Kidney glomerular epithelial cell (primary cell): ENCODE measurements around the gene NTN1.
"Not testable (repeated sequence)": the region's sequence is repeated elsewhere in the genome, so short reads cannot be mapped to it uniquely, and the experiment has no call there.

Experiments used
- DNase-seq: peaks from one replicate; lab custom pipeline; 2025; lab: John Stamatoyannopoulos, UW

The NTN1 gene

GRCh38 chr17:9249245-9249953, 228.1 kb downstream of the NTN1 start:
- DNase-seq, result no peak

- no peak for DNase-seq
These were observed 230.0 kb downstream of the NTN1 start for GRCh38 chr17:9251273-9251672.

GRCh38 chr17:9253308-9253707, 232.0 kb downstream of the NTN1 start:
- no peak for DNase-seq

- no peak for DNase-seq
These were observed 233.5 kb downstream of the NTN1 start for GRCh38 chr17:9254841-9255240.

- DNase-seq, result no peak
These were observed 234.5 kb downstream of the NTN1 start for GRCh38 chr17:9255833-9256232.

- DNase-seq, result no peak
These were observed 235.0 kb downstream of the NTN1 start for GRCh38 chr17:9256361-9256750.

- DNase-seq, result no peak
These were observed 235.7 kb downstream of the NTN1 start for GRCh38 chr17:9256751-9257629.

- DNase-seq, result not testable (repeated sequence)
These were observed 236.3 kb downstream of the NTN1 start for GRCh38 chr17:9257630-9257965.

GRCh38 chr17:9258115-9259015, 237.1 kb downstream of the NTN1 start:
- no peak for DNase-seq

GRCh38 chr17:9259419-9259818, 238.1 kb downstream of the NTN1 start:
- no peak for DNase-seq

GRCh38 chr17:9261081-9262012, 240.0 kb downstream of the NTN1 start:
- DNase-seq, result no peak

- no peak for DNase-seq
These were observed 244.8 kb downstream of the NTN1 start for GRCh38 chr17:9266031-9266680.

GRCh38 chr17:9266697-9267117, 245.4 kb downstream of the NTN1 start:
- no peak for DNase-seq

- no peak for DNase-seq
These were observed 247.2 kb downstream of the NTN1 start for GRCh38 chr17:9268546-9268945.

- no peak for DNase-seq
These were observed 248.2 kb downstream of the NTN1 start for GRCh38 chr17:9269350-9270035.

GRCh38 chr17:9270921-9271320, 249.6 kb downstream of the NTN1 start:
- DNase-seq, result no peak

GRCh38 chr17:9271989-9272388, 250.7 kb downstream of the NTN1 start:
- DNase-seq, result no peak

GRCh38 chr17:9272501-9273200, 251.3 kb downstream of the NTN1 start:
- no peak for DNase-seq
